IMR-90 (cell line): Measurements from ENCODE around the gene DISC1. TPM values are rescaled to one million over a fixed set of nuclear protein-coding genes. Genes with fewer than 3 reads are reported as not detected.

Experiments used
- ATAC-seq: fragments of 200-7000 bp; cut with Tn5 transposase; 2 replicates; pipeline ENCODE4 v1.9.1; 2020; ENCODE audit warnings: low read depth, mild to moderate bottlenecking, moderate library complexity
- BruUV-seq: library from RNA; stranded (reverse); fragments of 400-500 nt; replicated peaks from 2 replicates; lab custom pipeline; 2021; lab: Mats Ljungman, UMichigan
- CTCF ChIA-PET: fragments of 300-600 bp; formaldehyde crosslinking; extraction: SDS; loops from one replicate; lab custom pipeline; 2021; ENCODE audit warnings: antibody characterized with exemption; lab: Yijun Ruan, JAX
- POLR2A ChIA-PET: fragments of 300-600 bp; sonication (Branson Sonifier 250); formaldehyde crosslinking; loops from one replicate; lab custom pipeline; 2022; ENCODE audit warnings: antibody characterized with exemption; ENCODE audit not compliant: unreplicated experiment; lab: Charles Lee
- DNase-seq: peaks from one replicate; pipeline ENCODE4 v3.0.0; 2013
- H2AFZ ChIP-seq: replicated peaks from 2 replicates; pipeline ENCODE3; 2013; ENCODE audit warnings: low read length, mild to moderate bottlenecking; ENCODE audit not compliant: poor library complexity
- H2AK5ac ChIP-seq: 2 replicates; pipeline ENCODE4 v1.6.1; 2013; ENCODE audit warnings: low read depth, low read length, inconsistent platforms
- H2AK9ac ChIP-seq: replicated peaks from 2 replicates; pipeline ENCODE3; 2013; ENCODE audit warnings: mild to moderate bottlenecking, low read depth, low read length, moderate library complexity; ENCODE audit not compliant: poor library complexity
- H2BK120ac ChIP-seq: 2 replicates; pipeline ENCODE4 v1.6.1; 2013; ENCODE audit warnings: low read depth, low read length, inconsistent platforms
- H2BK15ac ChIP-seq: 3 replicates; pipeline ENCODE4 v1.6.1; 2013; ENCODE audit warnings: low read depth, low read length, inconsistent platforms
- H2BK20ac ChIP-seq: 2 replicates; pipeline ENCODE4 v1.6.1; 2013; ENCODE audit warnings: low read depth, mild to moderate bottlenecking, inconsistent platforms, low read length, moderate library complexity
- H2BK5ac ChIP-seq: 2 replicates; pipeline ENCODE4 v1.6.1; 2013; ENCODE audit warnings: mild to moderate bottlenecking, low read depth, low read length, inconsistent platforms; ENCODE audit not compliant: poor library complexity, severe bottlenecking
- H3K14ac ChIP-seq: replicated peaks from 2 replicates; pipeline ENCODE4 v1.6.1; 2013; ENCODE audit warnings: low read depth, low read length, inconsistent platforms
- H3K18ac ChIP-seq: 2 replicates; pipeline ENCODE4 v1.6.1; 2013; ENCODE audit warnings: low read depth, low read length, control low read depth
- H3K23ac ChIP-seq: 2 replicates; pipeline ENCODE4 v1.6.1; 2013; ENCODE audit warnings: low read depth, low read length, inconsistent platforms
- H3K27ac ChIP-seq: 2 replicates; pipeline ENCODE4 v1.5.1; 2013; ENCODE audit warnings: mild to moderate bottlenecking, control low read depth, low read length; ENCODE audit not compliant: insufficient read depth
- H3K27me3 ChIP-seq: 2 replicates; pipeline ENCODE4 v1.6.1; 2013; ENCODE audit warnings: low read length; ENCODE audit not compliant: control insufficient read depth, insufficient read depth
- H3K36me3 ChIP-seq: 2 replicates; pipeline ENCODE4 v1.6.1; 2013; ENCODE audit warnings: low read length, mixed read lengths; ENCODE audit not compliant: control insufficient read depth, insufficient read depth
- H3K4ac ChIP-seq: 2 replicates; pipeline ENCODE4 v1.6.1; 2013; ENCODE audit warnings: low read depth, low read length, inconsistent platforms
- H3K4me1 ChIP-seq: 2 replicates; pipeline ENCODE4 v1.6.1; 2013; ENCODE audit warnings: low read length, mixed read lengths; ENCODE audit not compliant: control insufficient read depth, insufficient read depth
- H3K4me2 ChIP-seq: 2 replicates; pipeline ENCODE4 v1.6.1; 2013; ENCODE audit warnings: low read depth, mild to moderate bottlenecking, control low read depth, low read length, moderate library complexity
- H3K4me3 ChIP-seq: 2 replicates; pipeline ENCODE4 v1.5.1; 2013; ENCODE audit warnings: low read depth, mild to moderate bottlenecking, control low read depth, low read length, moderate library complexity; ENCODE audit not compliant: insufficient read depth
- H3K56ac ChIP-seq: 2 replicates; pipeline ENCODE4 v1.6.1; 2013; ENCODE audit warnings: low read length, inconsistent platforms; ENCODE audit not compliant: insufficient read depth; ENCODE audit errors: extremely low read depth
- H3K79me1 ChIP-seq, 2 experiments: 2 replicates each; pipeline ENCODE4 v1.6.1; 2013; ENCODE audit warnings: low read length in 2 of 2, inconsistent platforms in 1 of 2, low read depth in 1 of 2
- H3K9ac ChIP-seq: 2 replicates; pipeline ENCODE4 v1.6.1; 2013; ENCODE audit warnings: low read depth, low read length, control low read depth
- H3K9me1 ChIP-seq: 2 replicates; pipeline ENCODE4 v1.6.1; 2013; ENCODE audit warnings: low read length, inconsistent platforms; ENCODE audit not compliant: insufficient read depth
- H3K9me3 ChIP-seq: 2 replicates; pipeline ENCODE4 v1.6.1; 2013; ENCODE audit warnings: low read length; ENCODE audit not compliant: control insufficient read depth, insufficient read depth
- H4K20me1 ChIP-seq: 2 replicates; pipeline ENCODE4 v1.6.1; 2013; ENCODE audit warnings: low read length, inconsistent platforms; ENCODE audit not compliant: insufficient read depth
- H4K5ac ChIP-seq: 2 replicates; pipeline ENCODE4 v1.6.1; 2013; ENCODE audit warnings: mild to moderate bottlenecking, low read depth, low read length, control low read depth
- H4K8ac ChIP-seq, 2 experiments: 2 replicates each; pipeline ENCODE4 v1.6.1; 2013; ENCODE audit warnings: low read depth in 2 of 2, low read length in 2 of 2, control low read depth in 1 of 2, inconsistent platforms in 1 of 2
- H4K91ac ChIP-seq: 2 replicates; pipeline ENCODE4 v1.6.1; 2013; ENCODE audit warnings: low read depth, low read length, inconsistent platforms; ENCODE audit not compliant: insufficient read depth
- BHLHE40 ChIP-seq: fragments of 150-350 bp; IDR thresholded peaks from 2 replicates; pipeline ENCODE4 v1.6.1; 2016; ENCODE audit warnings: mild to moderate bottlenecking, low read depth, low read length
- CEBPB ChIP-seq: IDR thresholded peaks from 2 replicates; pipeline ENCODE4 v1.6.1; 2012; ENCODE audit warnings: low read depth, low read length, improper control_type of control experiment
- CHD1 ChIP-seq: IDR thresholded peaks from 2 replicates; pipeline ENCODE4 v1.6.1; 2012; ENCODE audit warnings: low read depth, low read length, improper control_type of control experiment
- FOS ChIP-seq: fragments of 150-350 bp; IDR thresholded peaks from 2 replicates; pipeline ENCODE4 v1.6.1; 2016; ENCODE audit warnings: low read depth, low read length
- MAFK ChIP-seq: IDR thresholded peaks from 2 replicates; pipeline ENCODE4 v1.6.1; 2012; ENCODE audit warnings: low read depth, low read length, improper control_type of control experiment
- MAZ ChIP-seq: IDR thresholded peaks from 2 replicates; pipeline ENCODE4 v1.6.1; 2012; ENCODE audit warnings: low read depth, mild to moderate bottlenecking, low read length, improper control_type of control experiment, moderate library complexity, borderline replicate concordance
- MXI1 ChIP-seq: IDR thresholded peaks from 2 replicates; pipeline ENCODE4 v1.6.1; 2012; ENCODE audit warnings: low read depth, mild to moderate bottlenecking, low read length, moderate library complexity, borderline replicate concordance
- RAD21 ChIP-seq: IDR thresholded peaks from 2 replicates; pipeline ENCODE4 v1.6.1; 2012; ENCODE audit warnings: low read length, improper control_type of control experiment
- RCOR1 ChIP-seq: IDR thresholded peaks from 2 replicates; pipeline ENCODE4 v1.6.1; 2012; ENCODE audit warnings: mild to moderate bottlenecking, low read length, improper control_type of control experiment; ENCODE audit not compliant: insufficient replicate concordance
- RFX5 ChIP-seq: IDR thresholded peaks from 2 replicates; pipeline ENCODE4 v1.8.0; 2012; ENCODE audit warnings: low read depth, mild to moderate bottlenecking, low read length, moderate library complexity
- SMC3 ChIP-seq: fragments of 150-350 bp; IDR thresholded peaks from 2 replicates; pipeline ENCODE4 v1.6.1; 2016; ENCODE audit warnings: low read depth, mild to moderate bottlenecking, antibody characterized with exemption, low read length, moderate library complexity
- WGBS, 2 experiments: methylation state at CpG; one replicate each; pipeline versions ENCODE4 v1.1.5 to v1.1.7; 2013; ENCODE audit warnings: missing lambda C conversion rate in 2 of 2; ENCODE audit not compliant: insufficient read length in 1 of 2; ENCODE audit errors: extremely low coverage in 2 of 2; 5-methylcytosine and 5-hydroxymethylcytosine counted together
- dilution Hi-C: fragments of 300-500 bp; cut with HindIII; formaldehyde crosslinking; loops from one replicate; pipeline ENCODE4 v1.14.3; 2018; ENCODE audit warnings: low sequenced_read_pairs; ENCODE audit not compliant: unreplicated experiment
- in situ Hi-C: fragments of 300-500 bp; cut with MboI; formaldehyde crosslinking; loops from 3 replicates; pipeline ENCODE4 v1.14.3; 2019; ENCODE audit warnings: low sequenced_read_pairs, inconsistent platforms, mixed read lengths
- intact Hi-C: fragments of 100-400 bp; cut with micrococcal nuclease; formaldehyde crosslinking; loops from 2 replicates; pipeline ENCODE4 v1.10.0; 2022
- polyA plus RNA-seq, 3 experiments: library from polyadenylated mRNA; depleted of rRNA; stranded (reverse); fragments of >200 nt; gene quantifications; 2 replicates each; pipeline ENCODE4 v1.2.3, GENCODE V29; 2012; ENCODE audit warnings: low replicate concordance in 1 of 3
- total RNA-seq: library from RNA; depleted of rRNA; stranded (reverse); fragments of >200 nt; gene quantifications from 2 replicates; pipeline ENCODE4 v1.2.3, GENCODE V29; 2012
- TF ChIP-seq, protein P1 (sequence below): fragments of 150-350 bp; IDR thresholded peaks from 2 replicates; pipeline ENCODE4 v1.6.1; 2017; ENCODE audit warnings: mild to moderate bottlenecking, antibody characterized with exemption, low read length, low read depth
- TF ChIP-seq, protein P2 (sequence below): fragments of 150-350 bp; IDR thresholded peaks from 2 replicates; pipeline ENCODE4 v1.6.1; 2016; ENCODE audit warnings: low read depth, mild to moderate bottlenecking, low read length, moderate library complexity, borderline replicate concordance

Gene DISC1
- total and polyA plus RNA-seq, 2 of the 4 experiments (the other 2 are of a cell fraction): 2.2 to 7.0 TPM

DNA sequence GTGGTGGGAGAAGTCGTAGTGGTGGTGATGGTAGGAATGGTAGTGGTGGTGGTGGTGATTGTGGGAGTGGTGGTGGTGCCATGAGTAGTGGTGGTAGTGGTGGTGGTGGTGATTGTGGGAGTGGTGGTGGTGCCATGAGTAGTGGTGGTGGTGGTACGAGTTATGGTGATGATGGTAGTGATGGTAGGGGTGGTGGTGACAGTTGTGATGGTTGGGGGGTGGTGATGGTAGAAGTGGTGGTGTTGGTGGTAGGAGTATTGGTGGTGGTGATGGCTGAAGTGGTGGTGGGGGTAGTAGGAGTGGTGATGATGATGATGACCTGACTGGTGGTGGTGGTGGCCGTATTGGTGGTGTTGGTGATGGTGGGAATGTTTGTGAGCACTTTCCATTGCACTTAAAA, 107.1 kb downstream of the DISC1 start:
- no peak overlapping the region for H2BK5ac ChIP-seq
- H2AK5ac ChIP-seq: no peak overlapping the region
- H4K8ac ChIP-seq: no peak overlapping the region
- H3K79me1 ChIP-seq: peaks cover 0 to 5% of the 10 kb centered on the region in 2 experiments; a peak in 3 of 4 replicates
- no peak overlapping the region for H2AK9ac ChIP-seq
- H3K23ac ChIP-seq: no peak overlapping the region
- dilution Hi-C loops: no loop called here
- no TSS peak for BruUV-seq
- H3K4me3 ChIP-seq: no peak overlapping the region
- H4K91ac ChIP-seq: no peak overlapping the region
- no peak overlapping the region for H3K27ac ChIP-seq
- H3K56ac ChIP-seq: no peak overlapping the region
- in situ Hi-C loops: no loop called here
- no peak overlapping the region for H3K18ac ChIP-seq
- DNase-seq (no peak), ATAC-seq (no peak)
- 94% methylated on average over 2 of the region's 3 CpGs; no CpG with 5 or more reads in 1 of the 2 experiments for WGBS, 2 experiments
- no peak overlapping the region for H3K4me2 ChIP-seq
- ChIA-PET CTCF (interaction anchor here (1.0 kb wide), 1 partner anchor 23 kb away, joined by 3 read pairs; no protein-coding TSS in a partner anchor), POLR2A (no interaction called here)
- no peak overlapping the region for H4K5ac ChIP-seq
- H3K36me3 ChIP-seq: no peaks in the 10 kb centered on the region
- H3K27me3 ChIP-seq: no peaks in the 10 kb centered on the region
- H3K14ac ChIP-seq: no peak overlapping the region
- H4K20me1 ChIP-seq: no peaks in the 10 kb centered on the region
- no peak overlapping the region for H2AFZ ChIP-seq
- H2BK15ac ChIP-seq: no peak overlapping the region
- H3K4ac ChIP-seq: no peak overlapping the region
- intact Hi-C loops: no loop called here
- no peak overlapping the region for H2BK120ac ChIP-seq
- TF ChIP-seq RFX5 (no peak), RAD21 (no peak), CEBPB (no peak), MAFK (no peak), SMC3 (no peak), CHD1 (no peak), MXI1 (no peak), BHLHE40 (no peak), MAZ (no peak), FOS (no peak), RCOR1 (no peak)
- TF ChIP-seq, protein P1, sequence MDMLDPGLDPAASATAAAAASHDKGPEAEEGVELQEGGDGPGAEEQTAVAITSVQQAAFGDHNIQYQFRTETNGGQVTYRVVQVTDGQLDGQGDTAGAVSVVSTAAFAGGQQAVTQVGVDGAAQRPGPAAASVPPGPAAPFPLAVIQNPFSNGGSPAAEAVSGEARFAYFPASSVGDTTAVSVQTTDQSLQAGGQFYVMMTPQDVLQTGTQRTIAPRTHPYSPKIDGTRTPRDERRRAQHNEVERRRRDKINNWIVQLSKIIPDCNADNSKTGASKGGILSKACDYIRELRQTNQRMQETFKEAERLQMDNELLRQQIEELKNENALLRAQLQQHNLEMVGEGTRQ: no peak
- TF ChIP-seq, protein P2, sequence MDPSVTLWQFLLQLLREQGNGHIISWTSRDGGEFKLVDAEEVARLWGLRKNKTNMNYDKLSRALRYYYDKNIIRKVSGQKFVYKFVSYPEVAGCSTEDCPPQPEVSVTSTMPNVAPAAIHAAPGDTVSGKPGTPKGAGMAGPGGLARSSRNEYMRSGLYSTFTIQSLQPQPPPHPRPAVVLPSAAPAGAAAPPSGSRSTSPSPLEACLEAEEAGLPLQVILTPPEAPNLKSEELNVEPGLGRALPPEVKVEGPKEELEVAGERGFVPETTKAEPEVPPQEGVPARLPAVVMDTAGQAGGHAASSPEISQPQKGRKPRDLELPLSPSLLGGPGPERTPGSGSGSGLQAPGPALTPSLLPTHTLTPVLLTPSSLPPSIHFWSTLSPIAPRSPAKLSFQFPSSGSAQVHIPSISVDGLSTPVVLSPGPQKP: no peak
- no peaks in the 10 kb centered on the region for H3K4me1 ChIP-seq
- H3K9me1 ChIP-seq: no peaks in the 10 kb centered on the region
- no peak overlapping the region for H2BK20ac ChIP-seq
- H3K9ac ChIP-seq: no peak overlapping the region
- no peaks in the 10 kb centered on the region for H3K9me3 ChIP-seq
